ENCODE data around the gene NKX2-3.
A peak's percentile ranks its signal among the peaks of the same experiment; 100 is the strongest.

NKX2-3 gene

DNA sequence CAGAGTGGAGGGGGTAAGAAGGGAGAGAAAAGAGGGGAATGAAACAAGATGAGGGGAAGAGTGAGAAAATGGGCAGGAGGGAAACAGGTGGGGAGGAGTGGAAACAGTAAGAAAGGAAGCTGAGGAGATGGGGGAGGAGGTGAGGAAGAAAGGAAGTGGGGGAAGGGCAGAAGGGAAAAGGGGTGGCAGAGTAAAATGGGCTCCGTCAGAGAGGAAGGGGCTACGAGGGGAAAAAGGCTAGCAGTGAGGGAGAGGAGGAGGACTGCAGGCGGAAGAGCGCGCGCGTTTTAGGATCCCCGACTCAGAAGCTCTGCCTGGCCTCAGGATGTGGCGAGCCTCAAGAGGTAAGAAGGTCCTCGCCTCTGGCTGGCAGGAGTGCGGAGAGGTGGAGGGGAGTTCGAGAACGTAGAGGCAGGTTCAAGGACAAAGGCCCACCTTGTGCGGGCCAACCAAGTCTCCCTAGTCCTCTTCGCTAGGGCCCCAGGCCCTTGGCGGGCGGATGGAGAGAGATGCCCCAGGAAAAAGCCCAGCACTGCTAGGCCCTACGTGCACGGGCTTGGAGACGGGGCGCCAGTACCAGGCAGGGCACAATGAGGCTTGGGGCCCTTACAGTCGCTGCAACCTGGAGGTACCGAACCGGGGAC is 5.8 kb upstream of the NKX2-3 start:
- ATAC-seq: no peak
- DNase-seq: no peak

DNA sequence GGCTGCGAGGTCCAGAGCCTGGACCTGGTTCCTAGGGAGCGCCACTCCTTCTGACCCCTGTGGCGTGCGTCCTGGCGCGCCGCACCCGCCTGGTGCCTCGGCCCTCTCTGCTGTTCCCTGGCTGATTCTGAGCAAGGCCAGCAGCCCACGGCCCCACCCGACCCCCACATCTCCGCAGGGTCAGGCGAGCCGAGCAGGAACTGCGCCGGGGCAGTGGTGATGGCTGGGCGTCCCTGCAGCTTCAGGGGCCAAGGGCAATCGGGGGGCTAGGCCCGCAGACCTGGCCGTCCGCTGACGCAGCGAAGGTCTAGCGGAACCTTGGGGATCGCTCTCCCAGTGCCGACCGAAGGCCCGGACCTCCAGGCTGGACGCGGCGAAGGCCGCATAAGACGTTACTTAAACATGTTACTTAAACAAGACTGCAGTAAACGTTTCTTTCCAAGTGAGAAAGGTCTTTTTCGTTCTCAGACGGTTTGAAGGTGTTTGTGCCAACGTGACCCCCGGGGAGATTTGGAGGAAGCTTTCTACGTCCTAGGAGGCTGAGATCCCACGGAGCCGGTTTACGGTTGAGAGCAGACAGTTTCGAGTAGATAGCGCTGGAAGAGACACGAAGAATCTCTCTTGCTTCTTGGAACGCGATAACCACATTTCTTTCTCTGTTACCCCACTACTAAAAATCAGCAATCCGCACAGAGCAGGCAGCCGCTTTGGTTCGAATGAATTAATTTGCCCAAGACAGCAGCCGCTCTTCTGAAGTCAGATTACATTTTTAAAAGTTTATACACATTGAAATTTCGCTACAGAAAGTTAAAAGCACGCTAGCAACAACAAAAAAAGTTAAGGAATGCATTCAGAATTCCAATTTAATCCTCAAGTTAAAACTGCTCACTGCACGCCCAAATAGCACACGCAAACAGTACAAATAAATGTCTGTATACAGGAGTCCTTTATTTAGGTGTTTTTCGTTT is 4.9 kb upstream of the NKX2-3 start:
- no peak for DNase-seq
- ATAC-seq: no peak

DNA sequence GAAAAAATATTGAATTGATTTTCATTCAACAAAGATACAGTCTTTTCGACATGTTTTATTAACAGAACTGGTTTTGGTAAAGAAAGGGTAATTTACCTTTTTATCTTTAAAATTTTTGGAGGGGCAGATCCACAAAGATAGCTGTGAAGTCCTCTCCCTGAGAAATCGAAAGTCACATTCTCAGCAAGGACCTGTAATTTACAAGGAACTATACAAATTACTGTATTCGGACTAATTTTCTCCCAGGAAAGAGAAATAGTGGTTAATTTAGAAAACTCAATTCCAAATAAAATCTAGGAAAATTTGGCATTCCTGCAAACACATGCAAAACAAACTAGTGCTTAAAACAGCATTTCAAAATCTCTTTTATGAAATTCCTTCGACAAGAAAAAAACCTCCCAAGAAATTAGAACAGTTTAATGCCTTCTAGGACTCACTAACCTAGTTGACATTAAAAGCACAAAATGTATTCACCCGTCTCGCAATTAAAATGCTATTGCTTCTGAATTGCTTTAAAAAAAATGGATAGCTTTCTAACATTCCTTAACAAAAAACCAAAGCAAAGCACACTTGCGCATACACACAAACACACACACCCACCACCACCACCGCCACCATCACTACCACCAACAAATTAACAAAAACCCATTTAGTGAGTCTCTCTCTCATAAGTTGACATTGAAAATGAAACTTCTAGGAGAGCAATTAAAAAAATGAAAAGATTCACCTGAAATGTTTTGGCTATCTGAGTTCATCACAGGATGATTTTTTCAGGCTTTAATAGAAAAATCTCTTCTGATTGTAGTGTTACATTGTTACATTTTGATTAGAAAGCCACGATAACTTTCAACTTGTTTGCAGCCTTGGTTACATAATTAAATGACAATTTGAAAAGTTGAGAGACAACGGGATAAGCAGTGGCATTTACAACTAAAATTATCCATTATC is 4.0 kb upstream of the NKX2-3 start:
- no peak for DNase-seq

DNA sequence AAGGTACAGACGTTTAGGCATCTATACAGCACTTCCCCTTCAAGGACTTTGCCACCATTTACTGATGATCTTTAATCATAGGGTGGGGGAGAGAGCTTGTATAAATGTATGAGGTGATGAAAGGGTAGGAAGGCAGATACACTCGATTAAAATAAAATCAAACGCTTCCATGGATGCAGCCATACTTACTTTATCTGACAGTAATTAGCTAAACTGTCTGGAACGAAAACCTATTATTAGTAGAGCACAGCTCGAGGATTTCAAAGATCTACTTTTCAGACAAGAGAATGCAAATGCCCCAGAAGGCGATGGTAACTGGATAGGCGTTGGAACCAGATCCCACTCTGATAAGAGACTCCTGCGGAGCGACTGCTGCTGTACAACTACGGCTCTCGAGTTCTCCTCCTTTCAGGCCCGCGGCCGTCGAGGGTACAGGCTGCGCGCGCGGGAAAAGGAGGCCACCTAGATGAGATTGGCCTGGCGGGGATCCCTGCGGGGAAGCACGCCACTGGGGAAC is 3.1 kb upstream of the NKX2-3 start:
- DNase-seq: no peak
- no peak for ATAC-seq

More for the DNA sequence above, 4.0 kb upstream of the NKX2-3 start:
- no peak for ATAC-seq

DNA sequence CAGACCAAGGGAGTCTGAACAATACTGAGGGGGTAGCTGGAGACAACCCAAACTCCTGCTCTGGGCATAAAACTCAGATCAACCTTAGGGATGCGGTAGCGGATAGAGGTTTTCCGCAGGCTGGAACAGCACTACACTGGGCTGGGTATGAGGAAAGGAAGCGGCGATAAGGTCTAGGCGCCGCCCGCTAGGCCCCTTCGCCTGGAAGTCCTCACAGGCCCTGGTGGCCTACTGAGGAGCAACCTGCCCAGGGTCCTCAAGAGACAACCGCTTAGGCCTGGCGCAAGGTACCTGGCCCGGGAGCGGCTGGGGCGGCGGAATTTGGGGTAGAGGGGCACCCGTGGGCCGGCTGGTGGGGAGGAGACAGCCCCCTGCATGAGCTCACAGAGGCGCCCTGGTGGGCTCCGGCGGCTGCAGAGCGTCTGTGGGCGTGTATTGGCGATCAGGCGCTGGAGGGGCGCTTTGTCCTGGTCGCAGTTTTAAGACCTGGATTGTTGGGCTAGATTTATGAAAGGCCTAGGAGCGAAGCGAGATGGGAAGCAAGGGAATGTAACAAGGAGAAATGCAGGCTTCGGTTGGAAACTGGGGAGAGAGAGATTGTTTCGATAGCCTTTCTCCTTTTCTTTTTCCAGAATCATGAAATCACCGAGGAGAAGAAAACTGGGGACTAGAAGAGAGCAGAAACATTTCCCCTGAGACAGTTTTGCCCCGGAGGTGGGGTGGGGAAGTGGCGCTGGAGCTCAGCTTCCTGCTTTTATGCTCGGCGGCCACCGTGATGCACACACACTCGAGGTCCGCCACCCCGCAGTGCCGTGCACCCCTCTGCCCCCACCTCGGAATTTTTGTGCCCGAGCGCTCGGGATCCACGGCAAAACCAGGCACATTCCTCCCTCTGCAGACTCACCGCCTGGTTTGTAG is 2.4 kb upstream of the NKX2-3 start:
- no peak for DNase-seq
- no peak for ATAC-seq

DNA sequence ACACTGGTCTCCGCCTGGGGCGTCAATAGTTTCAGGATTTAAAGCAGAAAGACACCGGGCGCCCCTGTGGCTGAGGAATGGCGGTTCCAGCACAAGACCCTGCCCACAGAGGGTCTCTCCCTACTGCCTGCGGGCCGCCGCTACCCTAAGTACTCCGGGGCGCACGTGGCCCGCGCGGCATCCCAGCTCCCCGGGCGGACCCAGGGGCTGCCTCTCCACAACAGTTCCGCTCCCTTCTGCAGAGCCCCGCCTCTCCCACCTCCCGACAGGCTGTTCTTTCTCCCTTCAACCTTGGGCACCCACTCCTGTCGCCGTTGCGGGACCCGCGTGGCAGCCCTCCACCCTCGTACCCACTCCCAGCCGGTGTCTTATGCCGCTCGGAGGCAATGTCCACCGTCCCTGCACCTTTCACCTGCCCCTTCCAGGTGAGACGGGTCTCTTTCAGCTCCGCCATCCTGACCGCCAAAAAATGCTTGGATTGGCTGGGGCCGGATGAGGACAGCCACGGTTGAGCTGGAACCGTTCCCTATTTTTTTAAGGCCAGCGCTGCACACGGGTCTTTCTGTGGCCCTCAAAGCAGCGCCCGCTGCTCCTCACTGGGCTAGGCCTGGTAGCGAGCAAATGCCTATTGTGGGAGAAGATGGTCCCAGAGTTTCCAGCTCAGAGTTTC is 1.6 kb upstream of the NKX2-3 start:
- DNase-seq: no peak

DNA sequence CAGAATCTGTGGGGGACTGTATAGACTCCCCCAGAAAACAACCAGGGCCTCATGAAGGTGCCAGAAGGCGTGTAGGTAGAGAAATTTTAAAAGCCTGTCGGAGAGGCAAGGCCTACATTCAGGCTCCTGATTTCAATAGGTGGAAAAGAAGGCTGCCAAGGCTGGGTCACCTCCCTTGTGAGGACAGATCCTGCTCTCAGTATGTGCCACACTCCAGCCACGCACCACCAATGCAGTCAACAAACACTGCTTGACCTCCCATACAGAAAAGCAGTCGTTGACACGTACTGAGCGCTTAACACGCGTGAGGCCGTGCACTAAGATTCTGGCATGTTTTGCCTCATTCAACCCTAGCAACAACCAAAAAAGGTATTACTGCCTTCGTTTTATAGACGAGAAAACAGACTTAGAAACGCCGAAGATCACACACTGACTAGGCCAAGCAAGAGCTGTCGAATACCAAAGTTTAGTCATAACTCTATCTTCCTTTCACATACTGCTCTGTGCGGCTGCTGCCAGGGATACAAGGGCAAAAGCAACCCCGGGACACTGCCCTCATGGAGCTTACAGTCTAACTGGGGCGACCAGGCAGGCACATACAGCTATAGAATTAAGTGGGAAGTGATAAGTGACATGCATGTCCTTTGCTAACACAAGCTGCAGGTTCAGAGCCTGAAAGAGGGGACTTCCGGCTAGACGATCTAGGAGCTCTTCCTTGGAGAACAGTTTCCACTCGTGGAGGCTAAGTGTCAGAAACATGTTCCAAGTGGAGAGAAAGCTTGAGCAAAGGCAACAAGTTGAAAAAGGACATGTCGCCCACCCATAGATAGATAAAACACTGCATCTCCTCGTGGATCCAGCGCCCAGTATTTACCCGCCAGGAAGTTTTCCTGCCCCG is 797 bp upstream of the NKX2-3 start:
- DNase-seq: no peak
- ATAC-seq: no peak

More for the DNA sequence above, 1.6 kb upstream of the NKX2-3 start:
- ATAC-seq: no peak

DNA sequence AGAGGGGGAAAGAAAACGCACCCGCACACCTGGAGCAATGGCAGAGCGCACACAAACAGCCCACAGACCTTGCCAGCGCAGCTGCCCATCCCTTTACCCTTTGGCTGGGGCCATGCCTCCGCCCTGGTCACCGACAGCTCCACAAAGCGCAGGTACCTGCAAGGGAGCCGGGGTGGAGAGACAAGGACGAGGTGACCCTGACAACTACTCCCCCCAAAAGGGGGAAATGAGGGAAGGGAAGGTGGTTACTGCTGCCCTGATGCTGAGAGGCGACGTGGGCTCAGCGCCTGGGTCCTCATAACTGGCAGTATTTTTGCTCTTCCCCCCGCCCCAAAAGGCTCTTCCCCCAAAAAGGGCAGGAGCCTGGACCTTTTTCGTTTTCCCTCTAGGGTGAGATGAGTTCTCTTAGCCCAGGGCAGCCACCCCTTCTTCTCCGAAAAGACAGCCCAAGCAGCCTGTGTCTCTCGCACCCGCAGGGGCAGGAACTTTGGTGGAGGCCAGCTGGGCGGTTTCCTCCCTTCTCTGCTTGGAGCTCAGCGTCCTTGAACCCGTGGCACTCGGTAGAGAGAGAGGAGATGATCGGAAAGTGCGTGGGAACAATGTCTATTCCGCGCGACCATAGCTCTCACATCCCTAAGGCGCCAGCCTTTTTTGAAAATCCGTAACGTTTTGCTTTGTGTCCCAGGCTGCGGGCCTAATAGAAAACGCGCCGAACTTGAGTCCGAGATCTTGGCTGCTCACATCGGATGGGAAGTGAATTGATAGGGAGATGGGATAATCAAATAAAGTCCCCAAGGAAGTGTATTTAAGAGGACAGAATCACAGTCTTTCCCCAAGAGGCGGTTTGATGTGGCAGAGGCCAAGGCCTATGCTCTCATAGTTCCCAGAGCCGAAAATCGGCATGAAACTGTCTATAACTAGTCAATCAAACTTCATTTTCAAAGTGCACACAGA is 1.0 kb downstream of the NKX2-3 start:
- DNase-seq (no peak), ATAC-seq (no peak)

DNA sequence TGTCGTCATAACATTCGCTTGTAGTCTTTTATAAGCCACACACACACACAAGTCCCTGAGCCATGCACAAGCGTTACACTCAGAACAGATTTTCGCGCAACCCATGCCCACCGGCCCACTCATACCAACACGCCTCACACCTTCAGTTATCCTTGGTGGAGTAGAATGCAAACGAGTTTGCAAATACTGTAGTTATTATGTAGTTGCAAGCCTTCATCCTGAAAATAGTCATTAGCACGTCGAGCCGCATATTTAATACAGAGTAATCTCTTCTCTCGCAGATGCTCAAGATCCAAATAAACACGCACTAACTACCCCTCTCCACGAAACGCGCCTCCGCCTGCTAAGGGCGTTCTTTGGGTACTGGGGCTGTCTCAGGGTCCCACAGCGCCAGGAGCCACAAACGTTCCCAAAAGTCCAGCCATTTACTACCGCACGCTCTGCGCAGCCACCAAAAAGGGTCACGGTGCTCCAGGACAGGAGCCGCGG is 1.8 kb downstream of the NKX2-3 start:
- DNase-seq (no peak), ATAC-seq (no peak)

DNA sequence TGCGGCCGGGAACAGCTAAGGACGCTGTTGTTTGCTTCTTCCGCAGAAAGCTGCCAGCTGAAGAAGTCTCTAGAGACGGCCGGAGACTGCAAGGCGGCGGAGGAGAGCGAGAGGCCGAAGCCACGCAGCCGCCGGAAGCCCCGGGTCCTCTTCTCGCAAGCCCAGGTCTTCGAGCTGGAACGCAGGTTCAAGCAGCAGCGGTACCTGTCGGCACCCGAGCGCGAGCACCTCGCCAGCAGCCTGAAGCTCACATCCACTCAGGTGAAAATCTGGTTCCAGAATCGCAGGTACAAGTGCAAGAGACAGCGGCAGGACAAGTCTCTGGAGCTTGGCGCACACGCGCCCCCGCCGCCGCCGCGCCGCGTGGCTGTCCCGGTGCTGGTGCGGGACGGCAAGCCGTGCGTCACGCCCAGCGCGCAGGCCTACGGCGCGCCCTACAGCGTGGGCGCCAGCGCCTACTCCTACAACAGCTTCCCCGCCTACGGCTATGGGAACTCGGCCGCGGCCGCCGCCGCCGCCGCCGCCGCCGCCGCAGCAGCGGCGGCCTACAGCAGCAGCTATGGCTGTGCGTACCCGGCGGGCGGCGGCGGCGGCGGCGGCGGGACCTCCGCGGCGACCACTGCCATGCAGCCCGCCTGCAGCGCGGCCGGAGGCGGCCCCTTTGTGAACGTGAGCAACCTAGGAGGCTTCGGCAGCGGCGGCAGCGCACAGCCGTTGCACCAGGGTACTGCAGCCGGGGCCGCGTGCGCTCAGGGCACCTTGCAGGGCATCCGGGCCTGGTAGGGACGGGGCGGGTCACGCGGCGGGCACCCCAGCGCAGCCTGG is 2.4 kb downstream of the NKX2-3 start:
- ATAC-seq (no peak), DNase-seq (peak; percentile 21)

DNA sequence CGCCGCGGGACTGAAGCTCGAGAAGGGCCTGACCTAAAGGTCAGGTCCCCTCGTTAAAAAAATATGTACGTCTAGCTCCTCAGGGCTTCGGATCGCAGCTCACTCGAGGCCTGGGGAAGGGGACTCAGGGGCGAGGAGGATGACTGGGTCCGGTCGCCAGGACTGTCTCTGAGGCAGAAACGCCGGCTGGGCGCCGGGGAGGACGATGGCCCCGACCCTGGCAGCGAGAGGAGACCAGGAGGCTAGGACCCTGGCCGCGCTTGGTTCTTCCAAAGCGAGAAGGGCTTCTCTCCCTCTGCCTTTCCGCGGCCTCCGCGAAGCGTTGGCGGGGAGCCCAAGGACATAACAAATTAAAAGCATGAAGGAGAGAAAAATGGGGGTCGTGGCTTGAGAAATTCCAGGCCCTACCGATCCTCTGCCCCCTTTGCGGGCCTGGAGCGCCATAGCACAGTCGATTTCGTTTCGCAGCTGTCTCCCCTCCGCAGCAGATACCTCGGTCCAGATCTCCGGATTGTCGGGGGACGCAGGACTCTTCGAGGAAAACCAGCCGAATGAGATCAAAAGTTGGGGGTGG is 3.1 kb downstream of the NKX2-3 start:
- DNase-seq: no peak
- no peak for ATAC-seq

DNA sequence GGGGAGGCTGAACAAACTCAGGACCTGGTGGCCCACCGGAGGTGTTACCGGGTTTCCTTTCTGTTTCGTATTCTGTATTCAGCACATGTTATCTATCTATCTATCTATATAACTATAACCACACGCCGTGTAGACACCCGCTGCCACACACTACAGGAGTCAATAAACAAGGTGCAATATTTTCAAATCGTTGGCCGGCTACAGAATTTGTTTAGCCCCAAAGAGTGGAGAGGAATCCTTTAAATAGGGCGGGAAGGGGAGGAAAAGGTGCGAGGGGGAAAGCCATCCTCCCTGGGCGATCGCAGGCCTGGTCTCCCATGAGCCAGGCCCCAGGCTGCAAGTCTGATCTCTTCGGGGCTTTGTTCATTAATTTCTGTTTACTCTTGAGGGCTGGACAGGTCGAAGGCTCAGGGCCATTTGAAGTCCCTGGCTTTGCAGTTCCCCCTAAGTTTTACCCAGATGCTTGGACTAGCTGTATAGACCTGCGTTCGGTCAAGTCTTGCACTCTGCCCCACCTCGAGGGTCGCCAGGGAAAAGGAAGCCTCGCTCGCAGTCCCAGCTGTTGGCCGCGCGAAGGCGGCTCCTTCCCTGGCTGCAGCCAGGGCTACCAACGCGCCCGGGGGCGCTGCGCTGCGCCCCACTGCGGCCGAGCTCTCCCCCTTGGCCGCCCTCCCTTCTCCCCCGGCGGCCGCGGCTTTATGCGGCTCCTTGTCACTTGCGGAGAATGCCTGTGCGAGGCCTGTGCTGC is 3.8 kb downstream of the NKX2-3 start:
- DNase-seq: peak; percentile 35
- ATAC-seq: no peak

DNA sequence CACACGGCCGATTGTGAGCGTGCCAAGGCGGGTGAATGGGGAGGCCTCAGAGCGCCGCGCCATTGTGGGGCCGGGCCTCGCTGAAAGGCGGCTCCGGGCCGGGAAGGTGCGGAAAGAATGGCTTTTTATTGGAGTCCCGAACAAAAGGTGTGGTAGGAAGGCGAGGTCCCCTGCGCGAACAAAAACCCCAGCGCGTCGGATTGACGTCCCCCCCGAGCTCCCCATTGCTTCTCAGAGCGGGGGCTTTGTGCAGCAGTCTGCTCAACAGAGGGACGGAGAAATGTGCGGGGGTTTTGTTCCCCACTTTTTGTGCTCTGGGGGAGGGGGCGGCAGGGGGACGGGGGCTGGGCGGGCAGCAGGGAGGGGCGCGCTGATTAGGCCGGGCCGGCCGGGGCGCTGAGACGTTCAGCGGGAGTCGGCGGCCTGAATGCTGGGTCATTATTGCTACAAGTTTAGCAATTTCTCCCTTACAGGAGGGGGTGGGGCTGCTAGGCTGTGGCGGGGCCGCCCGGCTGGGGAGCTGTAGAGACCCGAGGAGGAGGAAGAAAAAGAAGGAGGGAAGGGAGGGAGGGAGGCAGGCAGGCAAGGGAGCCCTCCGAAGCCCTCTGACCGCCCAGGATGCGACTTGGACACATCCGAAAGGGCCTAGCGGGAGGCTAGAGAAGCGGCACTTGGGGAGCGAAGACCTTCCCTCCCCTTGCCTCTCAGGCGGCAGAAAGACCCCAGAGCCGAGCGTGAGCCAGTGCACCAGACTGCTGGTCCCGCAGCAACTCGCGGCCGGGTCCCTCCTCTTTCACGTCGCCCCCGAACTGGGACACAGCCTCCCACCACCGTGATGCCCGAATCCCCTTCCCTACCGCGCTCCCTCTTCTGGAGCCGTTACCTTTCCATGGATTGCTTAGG is 4.6 kb downstream of the NKX2-3 start:
- ATAC-seq (no peak), DNase-seq (no peak)

DNA sequence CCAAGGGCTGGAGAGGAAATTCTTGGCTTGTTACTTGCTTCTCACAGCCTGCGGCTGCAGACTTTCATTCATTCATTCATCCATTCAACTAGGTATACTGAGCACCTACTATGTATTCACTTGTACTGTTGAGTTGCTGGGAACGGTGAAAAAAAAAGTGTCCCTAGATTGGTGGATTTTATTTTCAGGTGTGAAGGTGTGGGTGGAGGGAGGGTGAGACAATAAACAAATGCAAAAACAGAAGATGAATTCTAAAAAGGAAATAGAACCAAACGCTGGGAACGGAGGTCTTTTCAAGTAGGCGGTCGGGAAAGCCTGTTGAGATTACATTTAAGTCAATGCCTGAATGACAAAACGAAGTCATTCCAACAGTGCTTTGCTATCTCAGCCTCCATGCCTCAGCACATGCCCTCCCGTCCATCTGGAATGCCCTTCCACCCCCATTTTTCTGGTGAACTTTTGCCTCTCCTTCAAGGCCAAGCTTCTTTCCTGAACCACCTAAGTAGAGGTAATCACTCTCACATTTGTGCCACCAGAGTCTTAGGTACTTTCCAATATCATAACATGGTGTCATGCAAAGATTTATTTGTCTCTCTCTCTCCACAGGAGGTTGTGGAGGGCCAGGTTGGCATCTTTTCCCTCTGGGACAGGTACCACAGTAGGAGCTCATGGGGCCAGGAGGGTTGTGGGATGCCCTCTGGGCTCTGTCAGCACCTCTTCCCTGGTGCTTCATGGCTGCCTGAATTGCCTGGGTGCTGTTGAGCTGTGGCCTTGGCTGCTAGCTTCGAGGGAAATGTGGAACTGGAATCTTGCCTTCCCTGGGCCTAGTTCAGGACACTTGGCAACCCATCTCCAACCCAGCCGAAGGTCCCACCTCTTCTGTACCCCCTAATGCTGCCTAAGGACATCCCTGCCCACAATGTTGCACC is 5.5 kb downstream of the NKX2-3 start:
- ATAC-seq (no peak), DNase-seq (no peak)
